Central memory CD4-positive, alpha-beta T cell (primary cell): ENCODE data around the gene TNKS1BP1.
"Not testable (repeated sequence)": the region's sequence is repeated elsewhere in the genome, so short reads cannot be mapped to it uniquely, and the experiment has no call there.

Source experiments
- DNase-seq: peaks from one replicate; pipeline ENCODE4 v3.0.0; 2022
- total RNA-seq, 3 experiments: gene quantifications; one replicate each; lab custom pipeline; 2026; lab: John Stamatoyannopoulos, UW

TNKS1BP1 gene, protein sequence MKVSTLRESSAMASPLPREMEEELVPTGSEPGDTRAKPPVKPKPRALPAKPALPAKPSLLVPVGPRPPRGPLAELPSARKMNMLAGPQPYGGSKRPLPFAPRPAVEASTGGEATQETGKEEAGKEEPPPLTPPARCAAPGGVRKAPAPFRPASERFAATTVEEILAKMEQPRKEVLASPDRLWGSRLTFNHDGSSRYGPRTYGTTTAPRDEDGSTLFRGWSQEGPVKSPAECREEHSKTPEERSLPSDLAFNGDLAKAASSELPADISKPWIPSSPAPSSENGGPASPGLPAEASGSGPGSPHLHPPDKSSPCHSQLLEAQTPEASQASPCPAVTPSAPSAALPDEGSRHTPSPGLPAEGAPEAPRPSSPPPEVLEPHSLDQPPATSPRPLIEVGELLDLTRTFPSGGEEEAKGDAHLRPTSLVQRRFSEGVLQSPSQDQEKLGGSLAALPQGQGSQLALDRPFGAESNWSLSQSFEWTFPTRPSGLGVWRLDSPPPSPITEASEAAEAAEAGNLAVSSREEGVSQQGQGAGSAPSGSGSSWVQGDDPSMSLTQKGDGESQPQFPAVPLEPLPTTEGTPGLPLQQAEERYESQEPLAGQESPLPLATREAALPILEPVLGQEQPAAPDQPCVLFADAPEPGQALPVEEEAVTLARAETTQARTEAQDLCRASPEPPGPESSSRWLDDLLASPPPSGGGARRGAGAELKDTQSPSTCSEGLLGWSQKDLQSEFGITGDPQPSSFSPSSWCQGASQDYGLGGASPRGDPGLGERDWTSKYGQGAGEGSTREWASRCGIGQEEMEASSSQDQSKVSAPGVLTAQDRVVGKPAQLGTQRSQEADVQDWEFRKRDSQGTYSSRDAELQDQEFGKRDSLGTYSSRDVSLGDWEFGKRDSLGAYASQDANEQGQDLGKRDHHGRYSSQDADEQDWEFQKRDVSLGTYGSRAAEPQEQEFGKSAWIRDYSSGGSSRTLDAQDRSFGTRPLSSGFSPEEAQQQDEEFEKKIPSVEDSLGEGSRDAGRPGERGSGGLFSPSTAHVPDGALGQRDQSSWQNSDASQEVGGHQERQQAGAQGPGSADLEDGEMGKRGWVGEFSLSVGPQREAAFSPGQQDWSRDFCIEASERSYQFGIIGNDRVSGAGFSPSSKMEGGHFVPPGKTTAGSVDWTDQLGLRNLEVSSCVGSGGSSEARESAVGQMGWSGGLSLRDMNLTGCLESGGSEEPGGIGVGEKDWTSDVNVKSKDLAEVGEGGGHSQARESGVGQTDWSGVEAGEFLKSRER (N-terminal part only)
- 19.5 to 43.6 (median 35.0) reads per million in 3 experiments for total RNA-seq

DNA sequence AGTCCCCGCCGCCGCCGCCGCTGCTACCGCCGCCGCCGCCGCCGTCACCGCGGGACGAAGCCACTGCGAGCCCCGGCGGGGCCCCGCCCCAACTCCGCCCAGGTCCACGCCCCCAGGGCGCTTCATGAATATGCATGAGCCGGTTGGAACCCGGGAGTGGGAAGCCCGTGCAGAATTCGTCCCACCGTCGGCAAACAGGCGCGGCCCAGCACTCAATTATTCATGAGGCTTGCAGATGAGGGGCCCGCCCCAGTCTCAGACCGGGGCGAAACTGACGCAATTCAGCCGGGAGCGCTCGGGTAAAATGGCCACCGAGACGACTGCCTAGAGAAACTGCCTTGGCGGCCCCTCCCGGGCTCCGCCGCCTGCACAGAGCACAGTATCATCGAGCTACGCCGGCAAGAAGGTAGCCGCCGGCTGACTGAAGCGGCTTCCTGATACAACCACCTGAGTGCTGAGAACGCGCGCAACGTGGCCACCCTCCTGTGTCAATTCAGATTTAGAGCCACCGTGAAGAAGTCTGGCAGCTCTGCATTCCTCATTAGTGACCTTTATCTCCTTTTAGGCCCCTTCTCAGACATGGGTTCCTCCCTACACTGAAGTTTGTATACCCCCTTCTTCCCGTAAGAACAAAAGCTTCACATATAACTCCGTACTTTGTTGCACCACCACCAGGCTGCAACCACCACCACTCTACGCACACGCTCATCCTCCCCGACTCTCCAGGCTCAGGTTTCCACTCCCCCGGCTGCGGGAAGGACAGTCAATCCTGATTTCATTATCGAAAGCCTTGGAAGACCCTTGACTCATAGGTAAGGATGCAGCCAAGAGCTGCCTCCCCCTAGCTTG is at the start of gene TNKS1BP1:
TSS of gene TNKS1BP1 (minus strand) at position 67 of the 849 bp plus-strand sequence. CDS start 3,067 bp downstream, outside the sequence.
- DNase-seq = peak; percentile 90

- DNase-seq = no peak
Observed at GRCh38 chr11:57373146-57373545, 48.4 kb upstream of the TNKS1BP1 start.

DNA sequence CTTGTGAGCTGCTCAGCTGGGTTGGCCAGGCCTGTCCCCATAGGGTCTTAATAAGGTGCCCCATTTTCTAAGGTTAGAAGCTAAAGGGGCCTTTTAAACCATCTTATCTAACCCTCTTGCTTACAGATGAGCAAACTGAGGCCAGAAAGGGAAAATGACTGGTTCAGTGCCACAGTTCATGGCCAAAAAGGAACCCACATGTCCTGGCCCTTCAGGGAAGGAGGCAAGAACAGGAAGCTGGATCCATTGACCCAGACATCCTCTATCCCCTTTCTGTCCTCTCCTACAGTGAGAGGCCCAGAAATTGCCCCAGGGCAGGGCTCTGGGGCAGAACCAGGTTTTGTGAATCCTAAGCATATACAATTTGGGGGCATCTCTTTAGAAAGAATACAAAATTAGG is 46.2 kb upstream of the TNKS1BP1 start:
- DNase-seq = no peak

GRCh38 chr11:57370251-57370650 is 45.5 kb upstream of the TNKS1BP1 start:
- no peak for DNase-seq

DNA sequence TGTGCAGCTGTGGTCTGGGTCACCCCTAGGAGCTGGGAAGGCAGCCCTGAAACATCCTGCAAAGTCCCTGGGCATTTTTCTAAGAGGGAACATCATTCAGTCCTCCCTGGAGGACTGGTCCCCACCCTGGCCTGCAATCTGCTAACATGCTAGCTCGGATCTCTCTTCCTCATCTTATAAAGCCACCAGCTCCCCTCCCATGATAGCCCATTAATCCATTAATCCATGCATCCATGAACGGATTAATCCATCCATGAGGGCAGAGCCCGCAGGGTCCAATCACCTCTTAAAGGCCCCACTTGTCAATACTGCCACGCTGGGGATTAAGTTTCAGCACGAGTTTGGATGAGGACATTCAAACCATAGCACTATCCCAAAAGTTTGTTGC is 44.1 kb upstream of the TNKS1BP1 start:
- no peak for DNase-seq

- DNase-seq = no peak
Observed at GRCh38 chr11:57368106-57368844, 43.5 kb upstream of the TNKS1BP1 start.

GRCh38 chr11:57364851-57365660 is 40.3 kb upstream of the TNKS1BP1 start:
- DNase-seq = no peak

DNA sequence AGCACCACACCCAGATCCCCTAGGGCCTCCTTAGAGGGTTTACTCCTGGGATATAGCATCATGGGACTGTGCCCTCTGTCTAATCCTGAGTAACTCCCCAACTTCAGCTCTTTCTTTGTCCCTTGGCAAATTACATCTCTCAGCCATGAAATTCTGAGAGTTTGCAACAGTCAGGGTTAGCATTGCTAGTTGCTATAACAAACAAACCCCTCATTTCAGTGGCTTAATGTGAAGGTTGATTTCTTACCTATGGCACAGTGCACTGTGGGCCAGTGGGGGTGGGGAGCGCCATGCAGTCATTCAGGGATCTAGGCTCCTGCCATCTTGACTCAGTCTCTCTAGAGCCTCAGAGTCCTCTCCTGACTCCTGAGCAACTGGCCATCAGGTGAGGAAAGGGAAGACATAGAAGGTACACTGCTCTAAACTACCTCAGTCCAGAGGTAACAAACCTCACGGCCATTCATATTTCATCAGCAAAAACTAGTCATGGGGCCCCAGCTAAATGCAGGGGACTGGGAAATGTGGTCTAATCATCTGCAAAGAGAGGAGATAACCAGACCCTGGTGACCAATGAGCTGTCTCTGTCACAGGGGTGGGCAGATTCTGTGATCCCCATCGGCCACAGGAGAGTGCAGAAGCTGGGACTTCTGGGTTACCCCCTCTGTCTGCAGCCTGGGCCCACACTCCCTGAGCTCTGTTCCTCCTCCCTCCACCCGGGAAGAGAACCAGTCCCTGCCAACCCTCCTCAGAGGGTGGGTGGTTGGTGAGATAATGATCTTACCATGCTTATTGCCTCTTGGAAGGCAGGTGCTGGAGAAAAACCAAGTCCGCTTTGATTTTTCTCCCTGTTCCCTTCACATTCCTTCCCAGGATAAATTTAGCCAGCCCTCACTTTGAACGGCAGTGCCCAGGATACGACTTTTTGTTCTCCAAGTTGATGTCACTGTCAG is 38.7 kb upstream of the TNKS1BP1 start:
- DNase-seq = no peak

GRCh38 chr11:57361926-57362325 is 37.2 kb upstream of the TNKS1BP1 start:
- no peak for DNase-seq

DNA sequence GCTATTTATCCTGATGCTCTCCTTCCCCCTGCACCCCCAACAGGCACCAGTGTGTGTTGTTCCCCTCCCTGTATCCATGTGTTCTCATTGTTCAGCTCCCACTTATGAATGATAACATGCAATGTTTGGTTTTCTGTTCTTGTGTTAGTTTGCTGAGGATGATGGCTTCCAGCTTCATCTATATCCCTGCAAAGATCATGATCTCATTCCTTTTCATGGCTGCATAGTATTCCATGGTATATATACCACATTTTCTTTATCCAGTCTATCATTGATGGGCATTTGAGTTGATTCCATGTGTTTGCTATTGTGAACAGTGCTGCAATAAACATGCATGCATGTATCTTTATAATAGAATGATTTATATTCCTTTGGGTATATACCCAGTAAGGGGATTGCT is 36.7 kb upstream of the TNKS1BP1 start:
- not testable (repeated sequence) for DNase-seq

GRCh38 chr11:57360991-57361390 is 36.2 kb upstream of the TNKS1BP1 start:
- DNase-seq = no peak

- no peak for DNase-seq
Observed at GRCh38 chr11:57359896-57360690, 35.3 kb upstream of the TNKS1BP1 start.

DNA sequence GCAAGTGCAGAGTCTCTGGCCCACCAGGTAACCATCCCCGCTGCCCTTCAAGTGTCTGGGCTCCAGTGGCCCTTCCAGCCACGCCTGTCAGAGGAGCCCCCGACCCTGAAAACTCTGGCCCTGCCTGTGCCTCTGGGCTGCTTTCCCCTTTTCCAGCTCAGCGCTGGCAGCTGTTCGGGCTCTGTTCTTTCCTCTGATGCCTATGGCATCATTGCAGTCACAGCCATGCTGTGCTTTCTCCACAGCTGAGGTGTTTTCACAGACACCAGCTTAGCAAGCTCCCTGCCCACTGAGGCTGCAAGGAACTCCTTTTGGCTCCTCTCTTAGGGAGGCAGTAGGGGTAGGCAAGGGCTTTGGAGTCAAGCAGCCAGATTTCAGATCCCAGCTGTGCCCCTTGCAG is 34.6 kb upstream of the TNKS1BP1 start:
- DNase-seq = no peak

DNA sequence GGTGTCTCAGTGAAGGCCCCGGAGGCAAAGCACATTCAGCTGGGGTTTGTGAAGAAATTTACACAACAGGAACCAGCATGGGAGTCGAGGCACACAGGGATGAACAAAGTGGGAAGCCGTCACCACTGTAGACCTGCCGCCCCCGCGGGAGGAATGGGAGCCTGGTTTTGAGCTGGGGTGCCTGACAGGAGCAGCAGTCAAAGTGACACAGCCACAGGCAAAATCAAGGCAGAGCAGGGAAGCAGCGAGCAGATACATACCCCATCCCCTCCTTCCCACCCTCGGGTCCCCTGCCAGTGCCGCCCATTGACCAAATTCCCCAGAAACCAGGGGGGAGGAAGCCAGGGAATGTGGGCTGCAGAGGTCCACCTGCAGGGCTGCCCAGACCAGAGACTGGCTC is 34.2 kb upstream of the TNKS1BP1 start:
- no peak for DNase-seq

DNA sequence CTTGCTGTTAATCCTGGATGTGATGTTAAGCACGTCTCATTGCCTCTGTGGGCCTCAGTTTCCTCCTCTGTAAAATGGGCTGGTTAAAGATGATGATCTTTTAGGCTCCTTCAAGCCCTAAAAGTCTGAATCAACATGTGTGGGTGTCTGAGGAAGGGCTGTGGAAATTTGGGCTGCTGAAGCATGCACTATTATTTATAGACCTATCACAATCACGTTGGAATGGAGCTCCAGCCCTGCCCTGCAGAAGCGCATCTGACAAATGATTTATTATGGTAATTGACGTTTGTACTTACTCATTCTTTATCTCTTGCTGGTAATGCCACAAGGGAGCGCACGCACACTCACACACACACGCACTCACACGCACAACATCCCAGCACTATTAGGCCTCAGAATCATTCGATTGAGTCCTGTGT is 33.8 kb upstream of the TNKS1BP1 start:
- DNase-seq = no peak

DNA sequence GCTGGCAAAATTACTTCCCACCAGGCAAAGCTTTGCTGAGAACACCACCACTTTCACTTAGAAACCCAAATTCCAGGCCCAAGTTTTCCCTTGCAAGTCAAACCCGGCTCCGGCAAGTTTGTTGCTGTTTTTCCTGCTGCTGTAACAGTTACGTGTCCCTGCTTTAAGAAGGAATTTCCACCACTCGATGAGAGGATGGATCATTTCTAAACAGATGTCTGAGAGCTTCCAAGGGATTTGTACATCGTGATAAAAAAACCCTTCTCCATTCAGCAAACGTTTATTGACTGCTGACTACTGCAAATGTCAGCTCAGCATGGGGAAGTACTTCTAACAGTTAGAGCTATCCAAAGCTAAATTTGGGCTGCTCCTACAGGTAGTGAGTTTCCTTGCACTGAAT is 33.1 kb upstream of the TNKS1BP1 start:
- no peak for DNase-seq

DNA sequence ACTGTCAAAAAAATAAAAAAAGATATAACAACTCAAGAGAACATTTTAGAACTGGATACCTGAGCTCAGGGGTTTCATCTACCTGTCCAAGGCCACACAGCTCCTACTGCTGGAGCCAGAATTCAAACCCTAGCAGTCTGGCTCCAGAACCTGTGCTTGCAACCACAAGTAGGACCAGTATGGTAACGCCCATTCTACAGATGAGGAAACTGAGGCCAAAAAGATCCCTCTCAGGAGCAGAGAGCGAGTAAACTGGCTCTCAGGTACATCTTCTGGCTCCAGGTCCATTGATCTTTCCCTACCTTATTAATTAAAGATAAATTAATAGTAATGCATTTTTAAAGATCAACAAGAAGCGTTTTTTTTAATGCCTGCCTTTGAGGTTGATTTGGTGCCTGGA is 32.6 kb upstream of the TNKS1BP1 start:
- no peak for DNase-seq

DNA sequence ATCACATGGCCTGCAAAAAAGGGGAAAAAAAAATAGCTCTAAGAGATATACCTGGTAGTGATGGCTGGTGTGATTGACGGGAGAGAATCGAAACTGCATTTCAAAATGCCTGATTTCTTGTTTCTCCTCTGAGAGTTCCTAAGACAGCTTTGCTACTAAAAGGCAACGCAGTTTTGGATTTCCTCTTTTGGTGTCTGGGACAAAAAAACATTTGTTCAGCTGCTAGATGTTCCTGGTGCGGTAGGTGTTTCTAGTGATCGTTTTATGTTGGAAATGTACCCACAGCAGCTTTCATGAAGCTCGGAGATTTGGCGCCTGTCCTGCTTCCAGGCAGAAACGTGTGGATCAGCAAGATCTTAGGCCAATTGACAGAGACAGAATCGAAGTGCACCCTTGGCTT is 31.5 kb upstream of the TNKS1BP1 start:
- DNase-seq = no peak
